Activated naive CD4-positive, alpha-beta T cell (primary cell): ENCODE results near the gene BTBD18.
"Not testable (repeated sequence)": the region's sequence is repeated elsewhere in the genome, so short reads cannot be mapped to it uniquely, and the experiment has no call there.

Experiments used
- DNase-seq, 4 experiments: peaks; one replicate each; lab custom pipeline; 2025; lab: John Stamatoyannopoulos, UW

The BTBD18 gene

GRCh38 chr11:57732661-57733060, 19.0 kb downstream of the BTBD18 start:
- no peak for DNase-seq

- no peak for DNase-seq
Observed at GRCh38 chr11:57729479-57729878, 22.1 kb downstream of the BTBD18 start.

GRCh38 chr11:57728829-57729228, 22.8 kb downstream of the BTBD18 start:
- DNase-seq: no peak

GRCh38 chr11:57727185-57727584, 24.4 kb downstream of the BTBD18 start:
- no peak for DNase-seq

GRCh38 chr11:57716726-57717125, 34.9 kb downstream of the BTBD18 start:
- DNase-seq: not testable (repeated sequence)

- no peak for DNase-seq
Observed at GRCh38 chr11:57713835-57714234, 37.8 kb downstream of the BTBD18 start.

GRCh38 chr11:57712256-57713150, 39.1 kb downstream of the BTBD18 start, which contains the start of gene TMX2:
TSS of gene TMX2 (plus strand) at chr11:57712593. CDS start at chr11:57712619, 26 bp downstream.
- peak; percentile 62 to 80 (median 70) for DNase-seq

- peak; percentile 43 to 67 (median 62) for DNase-seq
Observed at GRCh38 chr11:57711414-57712255, 40.0 kb downstream of the BTBD18 start, which contains the start of gene MED19. TSS of gene MED19 (minus strand) at chr11:57712215. CDS start at chr11:57712179, 36 bp downstream.

GRCh38 chr11:57709802-57710367, 41.7 kb downstream of the BTBD18 start:
- DNase-seq: no peak

- DNase-seq: not testable (repeated sequence)
Observed at GRCh38 chr11:57705432-57705831, 46.2 kb downstream of the BTBD18 start.

- no peak for DNase-seq
Observed at GRCh38 chr11:57704932-57705331, 46.7 kb downstream of the BTBD18 start.

GRCh38 chr11:57703341-57703740, 48.3 kb downstream of the BTBD18 start:
- no peak for DNase-seq

- DNase-seq: no peak
Observed at GRCh38 chr11:57700425-57700824, 51.2 kb downstream of the BTBD18 start.

- no peak for DNase-seq
Observed at GRCh38 chr11:57699813-57700212, 51.8 kb downstream of the BTBD18 start.

- DNase-seq: no peak
Observed at GRCh38 chr11:57698843-57699365, 52.7 kb downstream of the BTBD18 start.
